Renal cortex interstitium (tissue), 11 donors: ENCODE measurements around the gene DNMT3L. TPM values are rescaled to one million over a fixed set of nuclear protein-coding genes. Genes with fewer than 3 reads are reported as not detected.

ENCODE experiments used
- DNase-seq, 11 donors: peaks; one replicate each; pipeline ENCODE4 v3.0.0-alpha.2; 2013; ENCODE audit warnings: low read depth in 9 of 11, low spot score in 4 of 11; ENCODE audit errors: extremely low read depth in 1 of 11
- polyA plus RNA-seq, 3 donors: library from polyadenylated mRNA; unstranded; fragments of 120-200 nt; gene quantifications; one replicate each; pipeline ENCODE4 v1.2.1, GENCODE V29; 2013; ENCODE audit not compliant: insufficient read length in 3 of 3

DNMT3L gene
- polyA plus RNA-seq, 3 donors: not detected

- no peak for DNase-seq
Observed at GRCh38 chr21:44296916-44297315, 35.2 kb upstream of the DNMT3L start.

- no peak for DNase-seq
Observed at GRCh38 chr21:44296103-44296519, 34.4 kb upstream of the DNMT3L start.

GRCh38 chr21:44295646-44296045 lies 33.9 kb upstream of the DNMT3L start:
- no peak for DNase-seq

- no peak for DNase-seq
Observed at GRCh38 chr21:44295163-44295573, 33.5 kb upstream of the DNMT3L start.

- no peak for DNase-seq
Observed at GRCh38 chr21:44294391-44295162, 32.9 kb upstream of the DNMT3L start.

GRCh38 chr21:44293551-44294231 lies 32.0 kb upstream of the DNMT3L start:
- no peak for DNase-seq

GRCh38 chr21:44292812-44293195 lies 31.1 kb upstream of the DNMT3L start:
- no peak for DNase-seq

- no peak for DNase-seq
Observed at GRCh38 chr21:44291936-44292811, 30.5 kb upstream of the DNMT3L start.

- DNase-seq: no peak
Observed at GRCh38 chr21:44291078-44291935, 29.6 kb upstream of the DNMT3L start.

- no peak for DNase-seq
Observed at GRCh38 chr21:44290327-44291077, 28.8 kb upstream of the DNMT3L start.

- DNase-seq: no peak
Observed at GRCh38 chr21:44289381-44290010, 27.8 kb upstream of the DNMT3L start.

- DNase-seq: no peak
Observed at GRCh38 chr21:44288251-44289110, 26.8 kb upstream of the DNMT3L start.

GRCh38 chr21:44286716-44287632 lies 25.3 kb upstream of the DNMT3L start:
- DNase-seq: no peak

- DNase-seq: no peak
Observed at GRCh38 chr21:44286086-44286715, 24.5 kb upstream of the DNMT3L start.
